AG09319 (cell line): ENCODE measurements around the gene C3orf85.

Source experiments
- DNase-seq: peaks from one replicate; pipeline ENCODE4 v3.0.0-alpha.2; 2010; ENCODE audit warnings: low read depth; ENCODE audit errors: extremely low read depth
- TF ChIP-seq, protein P1 (sequence below): IDR thresholded peaks from 2 replicates; pipeline ENCODE4 v1.5.1; 2011; ENCODE audit warnings: low read depth, mild to moderate bottlenecking, inconsistent platforms, low read length, moderate library complexity

The C3orf85 gene

DNA sequence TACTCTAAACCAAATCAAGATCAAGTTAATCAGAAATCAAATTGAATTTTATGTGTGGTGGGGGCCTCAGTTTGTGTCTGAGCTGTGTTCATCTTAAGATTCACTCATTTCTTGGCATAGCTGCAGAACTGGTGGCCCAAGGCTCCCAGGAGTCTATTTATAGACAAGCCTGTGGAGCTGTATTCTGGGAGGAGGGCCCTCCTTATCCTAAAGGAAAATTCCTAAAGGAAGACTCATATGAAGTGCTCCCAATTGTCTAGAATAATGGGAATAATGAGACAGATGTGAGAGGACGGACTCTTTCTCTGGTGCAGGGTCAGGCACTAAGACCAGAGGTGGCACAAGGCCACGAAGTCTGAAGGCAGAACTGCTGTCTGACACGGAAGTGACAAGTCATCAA, 38.9 kb downstream of the C3orf85 start:
- TF ChIP-seq, protein P1, sequence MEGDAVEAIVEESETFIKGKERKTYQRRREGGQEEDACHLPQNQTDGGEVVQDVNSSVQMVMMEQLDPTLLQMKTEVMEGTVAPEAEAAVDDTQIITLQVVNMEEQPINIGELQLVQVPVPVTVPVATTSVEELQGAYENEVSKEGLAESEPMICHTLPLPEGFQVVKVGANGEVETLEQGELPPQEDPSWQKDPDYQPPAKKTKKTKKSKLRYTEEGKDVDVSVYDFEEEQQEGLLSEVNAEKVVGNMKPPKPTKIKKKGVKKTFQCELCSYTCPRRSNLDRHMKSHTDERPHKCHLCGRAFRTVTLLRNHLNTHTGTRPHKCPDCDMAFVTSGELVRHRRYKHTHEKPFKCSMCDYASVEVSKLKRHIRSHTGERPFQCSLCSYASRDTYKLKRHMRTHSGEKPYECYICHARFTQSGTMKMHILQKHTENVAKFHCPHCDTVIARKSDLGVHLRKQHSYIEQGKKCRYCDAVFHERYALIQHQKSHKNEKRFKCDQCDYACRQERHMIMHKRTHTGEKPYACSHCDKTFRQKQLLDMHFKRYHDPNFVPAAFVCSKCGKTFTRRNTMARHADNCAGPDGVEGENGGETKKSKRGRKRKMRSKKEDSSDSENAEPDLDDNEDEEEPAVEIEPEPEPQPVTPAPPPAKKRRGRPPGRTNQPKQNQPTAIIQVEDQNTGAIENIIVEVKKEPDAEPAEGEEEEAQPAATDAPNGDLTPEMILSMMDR: no peak
- no peak for DNase-seq

DNA sequence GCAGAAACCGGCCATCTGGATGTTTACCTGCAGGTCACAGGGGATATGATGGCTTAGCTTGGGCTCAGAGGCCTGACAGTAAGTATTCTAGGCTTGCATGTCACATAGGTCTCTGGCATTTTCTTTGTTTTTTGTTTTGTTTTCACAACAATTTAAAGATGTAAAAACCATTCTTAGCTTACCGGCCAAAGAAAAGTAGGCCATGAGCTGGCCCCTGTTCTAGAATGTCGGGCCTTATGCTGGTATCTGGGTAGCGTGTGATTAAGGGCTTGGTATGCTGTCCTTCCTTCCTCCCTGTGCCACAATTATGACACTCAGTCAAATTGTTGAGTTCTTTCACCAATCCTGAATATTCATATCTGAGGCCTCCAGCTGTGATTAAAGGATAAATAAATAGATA, 40.2 kb downstream of the C3orf85 start:
- DNase-seq: no peak
- TF ChIP-seq, protein P1: no peak

DNA sequence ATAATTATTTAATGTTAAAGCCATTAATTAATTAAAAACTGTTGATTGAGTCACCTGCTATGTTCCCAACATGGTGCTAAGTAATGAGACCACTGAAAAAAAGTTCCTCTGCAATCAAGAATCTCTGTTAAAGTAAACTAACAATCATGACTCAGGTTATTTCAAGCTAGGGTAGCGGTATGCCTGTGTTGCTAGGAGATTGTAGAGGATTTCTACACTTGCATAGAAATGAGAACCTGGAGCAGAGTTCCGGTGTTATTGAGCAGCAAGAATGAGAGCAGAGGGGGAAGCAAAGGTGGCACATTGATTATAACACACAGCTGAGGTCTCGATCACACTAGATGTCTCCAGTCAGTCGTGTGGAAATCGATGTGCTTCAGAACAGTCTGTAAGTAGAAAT, 41.4 kb downstream of the C3orf85 start:
- DNase-seq: no peak
- TF ChIP-seq, protein P1: no peak

DNA sequence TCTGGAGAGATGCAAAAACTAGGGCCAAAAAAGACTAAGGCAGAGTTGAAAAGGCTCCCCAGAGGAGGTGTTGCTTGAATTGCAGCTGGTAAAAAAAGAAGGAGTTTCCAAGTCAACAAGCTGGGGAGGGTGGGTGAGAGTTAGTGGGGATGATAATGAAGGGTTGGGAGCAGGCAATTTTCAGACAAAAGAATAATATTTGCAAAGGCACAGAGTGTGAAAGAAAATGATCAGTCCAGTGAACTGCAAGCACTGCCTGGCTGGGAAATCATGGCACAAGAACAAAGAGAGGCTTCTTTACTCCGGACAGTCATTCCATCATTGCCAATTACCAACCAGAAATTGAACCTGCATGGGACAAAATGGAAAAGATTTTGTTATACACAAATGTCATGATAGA, 42.2 kb downstream of the C3orf85 start:
- TF ChIP-seq, protein P1: no peak
- DNase-seq: no peak

DNA sequence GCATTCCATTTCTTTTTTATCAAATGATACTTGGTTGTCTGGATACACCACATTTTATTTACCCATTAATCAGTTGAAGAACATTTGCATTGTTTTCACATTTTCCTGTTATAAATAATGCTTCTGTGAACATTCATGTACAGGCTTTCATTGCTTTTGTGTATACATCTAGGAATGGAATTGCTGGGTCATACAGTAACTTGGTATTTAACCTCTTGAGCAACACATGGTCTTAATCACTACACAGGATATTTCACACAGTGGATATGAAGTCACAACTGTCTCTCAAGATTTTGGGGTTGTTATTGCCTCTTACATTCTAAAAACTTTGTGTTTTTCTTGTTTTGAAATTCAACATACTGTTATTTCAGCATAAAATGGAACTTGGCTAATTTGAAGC, 48.2 kb downstream of the C3orf85 start:
- TF ChIP-seq, protein P1: no peak
- DNase-seq: no peak

DNA sequence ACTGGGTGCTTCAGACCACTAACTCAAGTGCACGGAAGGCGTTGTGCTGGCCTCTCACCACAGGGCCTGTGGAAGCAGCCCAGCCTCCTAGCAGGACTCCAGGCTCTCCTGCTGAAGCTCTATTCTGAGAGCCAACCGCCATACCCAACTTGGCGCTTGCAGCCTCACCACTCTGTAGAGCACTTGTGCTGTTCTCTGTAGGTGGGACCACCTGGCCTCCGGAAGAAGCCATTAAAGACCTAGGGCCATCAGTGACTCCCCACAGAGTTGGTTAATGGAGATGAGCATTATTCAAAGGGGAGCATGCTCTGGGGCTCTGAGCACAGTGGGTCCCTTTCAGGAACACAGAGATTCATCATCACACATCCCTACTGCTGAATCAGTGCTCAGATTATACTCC, 50.9 kb downstream of the C3orf85 start:
- no peak for DNase-seq
- TF ChIP-seq, protein P1: no peak

DNA sequence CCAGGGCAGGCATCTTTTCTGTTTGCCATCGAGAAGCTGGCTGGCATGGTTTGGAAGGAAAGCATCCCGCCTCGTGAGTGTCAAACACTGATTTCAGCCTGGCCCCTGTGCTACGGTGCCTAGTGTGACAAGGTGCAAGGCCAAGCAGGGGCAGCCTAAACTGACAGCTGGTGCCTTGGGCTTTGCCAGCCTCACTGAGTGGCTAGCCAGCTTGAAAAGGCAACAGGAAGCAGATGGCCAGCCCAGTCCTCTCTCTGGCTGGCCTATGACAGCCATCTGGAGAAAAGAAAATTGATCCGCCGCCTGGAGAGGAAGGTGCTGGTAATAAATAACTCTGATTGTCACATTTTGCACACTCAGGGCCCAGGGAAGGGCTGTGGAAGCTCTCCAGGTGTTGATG, 52.2 kb downstream of the C3orf85 start:
- DNase-seq: no peak
- TF ChIP-seq, protein P1: no peak
